HepG2 (cell line): ENCODE results near the gene STX5. TPM values are rescaled to one million over a fixed set of nuclear protein-coding genes. Genes with fewer than 3 reads are reported as not detected.

Source experiments
- ASH2L ChIP-seq: fragments of 300-600, 200-600 bp; sonication (generic); IDR thresholded peaks from 2 replicates; pipeline ENCODE4 v1.7.0; 2017; ENCODE audit warnings: low read depth, mild to moderate bottlenecking, moderate library complexity, mixed read lengths, low read length; ENCODE audit not compliant: insufficient read length
- CREM ChIP-seq, 2 experiments: sonication (generic) in 1 of 2; formaldehyde crosslinking in 1 of 2; IDR thresholded peaks; 2 replicates each; pipeline versions ENCODE4 v1.4.0 to v1.6.1; 2016 to 2020; ENCODE audit warnings: antibody characterized with exemption in 1 of 2, mild to moderate bottlenecking in 1 of 2, missing genetic modification reagents in 1 of 2
- KAT7 ChIP-seq: IDR thresholded peaks from 2 replicates; pipeline ENCODE4 v1.6.1; 2018; ENCODE audit warnings: borderline replicate concordance, missing compliant biosample characterization
- KAT8 ChIP-seq: IDR thresholded peaks from 2 replicates; pipeline ENCODE4 v1.6.1; 2016; ENCODE audit warnings: missing genetic modification reagents, missing compliant biosample characterization
- KIAA2018 ChIP-seq: sonication (generic); formaldehyde crosslinking; IDR thresholded peaks from 2 replicates; pipeline ENCODE4 v1.5.0; 2020; ENCODE audit warnings: mild to moderate bottlenecking, missing genetic modification reagents, borderline replicate concordance
- MLLT10 ChIP-seq: sonication (generic); formaldehyde crosslinking; IDR thresholded peaks from 2 replicates; pipeline ENCODE4 v1.4.0; 2020; ENCODE audit warnings: missing genetic modification reagents
- MTF1 ChIP-seq: sonication (generic); formaldehyde crosslinking; IDR thresholded peaks from 2 replicates; pipeline ENCODE4 v1.5.0; 2020; ENCODE audit warnings: missing genetic modification reagents
- NFKB2 ChIP-seq: sonication (generic); formaldehyde crosslinking; IDR thresholded peaks from 2 replicates; pipeline ENCODE4 v1.4.0; 2020; ENCODE audit warnings: missing genetic modification reagents, borderline replicate concordance
- PLRG1 ChIP-seq: fragments of 450-650 bp; conservative IDR thresholded peaks from 2 replicates; pipeline ENCODE4 v1.6.1; 2016
- TAF15 ChIP-seq: fragments of 200-400 bp; formaldehyde crosslinking; IDR thresholded peaks from one replicate; pipeline ENCODE4 v1.6.1; 2018; ENCODE audit warnings: mild to moderate bottlenecking, low read depth, low read length; ENCODE audit not compliant: poor library complexity, severe bottlenecking
- TBP ChIP-seq: sonication (generic); formaldehyde crosslinking; IDR thresholded peaks from 2 replicates; pipeline ENCODE4 v1.5.0; 2020; ENCODE audit warnings: missing genetic modification reagents
- TBX3 ChIP-seq: fragments of 450-650 bp; IDR thresholded peaks from 2 replicates; pipeline ENCODE4 v1.6.1; 2017; ENCODE audit warnings: antibody characterized with exemption, mild to moderate bottlenecking, inconsistent platforms, borderline replicate concordance
- ZC3H13 ChIP-seq: sonication (generic); formaldehyde crosslinking; IDR thresholded peaks from 2 replicates; pipeline ENCODE4 v1.8.1; 2023; ENCODE audit warnings: mild to moderate bottlenecking, missing genetic modification reagents, moderate library complexity
- ZNF674 ChIP-seq: sonication (generic); formaldehyde crosslinking; IDR thresholded peaks from 2 replicates; pipeline ENCODE4 v1.5.0; 2020; ENCODE audit warnings: low read depth, mild to moderate bottlenecking, missing genetic modification reagents
- ZNF703 ChIP-seq: sonication (generic); formaldehyde crosslinking; IDR thresholded peaks from 2 replicates; pipeline ENCODE4 v1.5.1; 2020; ENCODE audit warnings: missing genetic modification reagents, mild to moderate bottlenecking, moderate library complexity, borderline replicate concordance
- ZNF737 ChIP-seq: sonication (generic); formaldehyde crosslinking; IDR thresholded peaks from 2 replicates; pipeline ENCODE4 v1.5.0; 2020; ENCODE audit warnings: missing genetic modification reagents, mild to moderate bottlenecking, borderline replicate concordance
- polyA plus RNA-seq, 8 experiments: library from polyadenylated mRNA; depleted of rRNA in 3 of 8; stranded (reverse) in 7 of 8; unstranded in 1 of 8; fragments of >200 nt; fragmentation: Illumina TruSeq in 4 of 8; extraction: Trizol in 4 of 8; gene quantifications; 2 replicates each; pipeline versions ENCODE4 v1.2.1 to v1.2.3, GENCODE V29; 2011 to 2016; ENCODE audit warnings: low read depth in 4 of 8, missing spikeins in 1 of 8, mixed read lengths in 1 of 8; ENCODE audit not compliant: insufficient read depth in 1 of 8
- total RNA-seq, 5 experiments: library from RNA; depleted of rRNA; stranded (reverse); fragments of >200 nt; fragmentation: Illumina TruSeq; extraction: Trizol; gene quantifications; 2 replicates each; pipeline ENCODE4 v1.2.3, GENCODE V29; 2016; ENCODE audit warnings: low read depth in 1 of 5
- TF ChIP-seq, protein P1 (sequence below): sonication (generic); formaldehyde crosslinking; IDR thresholded peaks from 2 replicates; pipeline ENCODE4 v1.4.0; 2020; ENCODE audit warnings: missing genetic modification reagents, borderline replicate concordance
- TF ChIP-seq, protein P2 (sequence below): sonication (generic); formaldehyde crosslinking; IDR thresholded peaks from 2 replicates; pipeline ENCODE4 v1.8.0; 2022; ENCODE audit warnings: missing genetic modification reagents, low read depth, mild to moderate bottlenecking, borderline replicate concordance

STX5 gene
- total and polyA plus RNA-seq, 2 of the 13 experiments (the other 11 are each of a cell fraction or from before 2014, with no cell fraction given): 26.9 to 30.0 TPM

- no peak for TF ChIP-seq KIAA2018 (CRISPR knock-in tag)
- no peak for TF ChIP-seq MLLT10 (CRISPR knock-in tag)
- peak; percentile 64; the same call in 1 of the 2 replicates for TF ChIP-seq NFKB2 (CRISPR knock-in tag)
- peak; percentile 66; the same call in 1 of the 2 replicates for TF ChIP-seq KAT8
- TF ChIP-seq KAT7 (CRISPR knock-in tag): peak; percentile 28; the same call in 1 of the 2 replicates
- no peak for TF ChIP-seq PLRG1
- no peak for TF ChIP-seq MTF1
- no peak for TF ChIP-seq ZNF737 (CRISPR knock-in tag)
- TF ChIP-seq, protein P1, sequence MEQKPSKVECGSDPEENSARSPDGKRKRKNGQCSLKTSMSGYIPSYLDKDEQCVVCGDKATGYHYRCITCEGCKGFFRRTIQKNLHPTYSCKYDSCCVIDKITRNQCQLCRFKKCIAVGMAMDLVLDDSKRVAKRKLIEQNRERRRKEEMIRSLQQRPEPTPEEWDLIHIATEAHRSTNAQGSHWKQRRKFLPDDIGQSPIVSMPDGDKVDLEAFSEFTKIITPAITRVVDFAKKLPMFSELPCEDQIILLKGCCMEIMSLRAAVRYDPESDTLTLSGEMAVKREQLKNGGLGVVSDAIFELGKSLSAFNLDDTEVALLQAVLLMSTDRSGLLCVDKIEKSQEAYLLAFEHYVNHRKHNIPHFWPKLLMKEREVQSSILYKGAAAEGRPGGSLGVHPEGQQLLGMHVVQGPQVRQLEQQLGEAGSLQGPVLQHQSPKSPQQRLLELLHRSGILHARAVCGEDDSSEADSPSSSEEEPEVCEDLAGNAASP: peak; percentile 37
- peak; percentile 77 for TF ChIP-seq ASH2L
- TF ChIP-seq, protein P2, sequence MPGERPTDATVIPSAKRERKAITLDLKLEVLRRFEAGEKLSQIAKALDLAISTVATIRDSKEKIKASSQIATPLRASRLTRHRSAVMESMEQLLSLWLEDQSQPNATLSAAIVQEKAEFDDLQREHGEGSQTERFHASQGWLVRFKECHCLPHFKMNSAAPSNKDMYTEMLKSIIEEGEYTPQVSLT (CRISPR knock-in tag): no peak
- no peak for TF ChIP-seq TBP (CRISPR knock-in tag)
- TF ChIP-seq ZNF703 (CRISPR knock-in tag): no peak
- no peak for TF ChIP-seq ZNF674 (CRISPR knock-in tag)
- TF ChIP-seq CREM (IDR thresholded peaks at IDR 0.05): peak; percentile 19
- no peak for TF ChIP-seq CREM (CRISPR knock-in tag; IDR thresholded peaks at IDR 0.05)
- no peak for TF ChIP-seq TAF15
- 0 out of 2 replicates have a peak, but pooled peaks have one; percentile 25 for TF ChIP-seq TBX3
- peak; percentile 76 for TF ChIP-seq ZC3H13 (CRISPR knock-in tag)
Observed at GRCh38 chr11:62771144-62772021, 60.5 kb downstream of the STX5 start, which contains the start of gene TAF6L (continued).
